Immature natural killer cell (primary cell): ENCODE measurements around the gene KATNAL2. TPM values are rescaled to one million over a fixed set of nuclear protein-coding genes. Genes with fewer than 3 reads are reported as not detected.
"Not testable (repeated sequence)": the region's sequence is repeated elsewhere in the genome, so short reads cannot be mapped to it uniquely, and the experiment has no call there.

Experiments used
- DNase-seq, 3 donors: peaks; one replicate each; pipeline ENCODE4 v3.0.0; 2022; ENCODE audit warnings: mixed read lengths in 1 of 3
- H3K27ac Mint-ChIP-seq, 6 donors: one replicate each; pipeline ENCODE4 v1.8.0; 2020; ENCODE audit warnings: mixed read lengths in 6 of 6, mild to moderate bottlenecking in 5 of 6, inconsistent platforms in 4 of 6, moderate library complexity in 3 of 6
- H3K27me3 Mint-ChIP-seq, 3 donors: one replicate each; pipeline ENCODE4 v1.8.0; 2020 to 2021; ENCODE audit warnings: low read depth in 3 of 3, mild to moderate bottlenecking in 3 of 3, mixed read lengths in 3 of 3, moderate library complexity in 3 of 3, inconsistent platforms in 1 of 3
- H3K36me3 Mint-ChIP-seq, 3 donors: one replicate each; pipeline ENCODE4 v1.8.0; 2020; ENCODE audit warnings: mixed read lengths in 3 of 3, inconsistent platforms in 2 of 3, mild to moderate bottlenecking in 2 of 3
- H3K4me1 Mint-ChIP-seq, 2 donors: one replicate each; pipeline ENCODE4 v1.8.0; 2020; ENCODE audit warnings: inconsistent platforms in 2 of 2, mild to moderate bottlenecking in 2 of 2, mixed read lengths in 2 of 2, moderate library complexity in 1 of 2
- H3K4me3 Mint-ChIP-seq, 5 donors: one replicate each; pipeline ENCODE4 v1.8.0; 2020; ENCODE audit warnings: mild to moderate bottlenecking in 5 of 5, mixed read lengths in 5 of 5, inconsistent platforms in 3 of 5, moderate library complexity in 3 of 5
- H3K9me3 Mint-ChIP-seq, 6 donors: one replicate each; pipeline ENCODE4 v1.8.0; 2020; ENCODE audit warnings: mild to moderate bottlenecking in 6 of 6, mixed read lengths in 6 of 6, inconsistent platforms in 4 of 6, moderate library complexity in 3 of 6
- polyA plus RNA-seq, 3 donors: library from polyadenylated mRNA; unstranded; fragments of 300-500 nt; fragmentation: Illumina TruSeq; gene quantifications; one replicate each; pipeline ENCODE4 v1.2.3, GENCODE V29; 2021

Gene KATNAL2
- polyA plus RNA-seq, 3 donors from 2014 or later = 0.08 TPM; not detected in 2

DNA sequence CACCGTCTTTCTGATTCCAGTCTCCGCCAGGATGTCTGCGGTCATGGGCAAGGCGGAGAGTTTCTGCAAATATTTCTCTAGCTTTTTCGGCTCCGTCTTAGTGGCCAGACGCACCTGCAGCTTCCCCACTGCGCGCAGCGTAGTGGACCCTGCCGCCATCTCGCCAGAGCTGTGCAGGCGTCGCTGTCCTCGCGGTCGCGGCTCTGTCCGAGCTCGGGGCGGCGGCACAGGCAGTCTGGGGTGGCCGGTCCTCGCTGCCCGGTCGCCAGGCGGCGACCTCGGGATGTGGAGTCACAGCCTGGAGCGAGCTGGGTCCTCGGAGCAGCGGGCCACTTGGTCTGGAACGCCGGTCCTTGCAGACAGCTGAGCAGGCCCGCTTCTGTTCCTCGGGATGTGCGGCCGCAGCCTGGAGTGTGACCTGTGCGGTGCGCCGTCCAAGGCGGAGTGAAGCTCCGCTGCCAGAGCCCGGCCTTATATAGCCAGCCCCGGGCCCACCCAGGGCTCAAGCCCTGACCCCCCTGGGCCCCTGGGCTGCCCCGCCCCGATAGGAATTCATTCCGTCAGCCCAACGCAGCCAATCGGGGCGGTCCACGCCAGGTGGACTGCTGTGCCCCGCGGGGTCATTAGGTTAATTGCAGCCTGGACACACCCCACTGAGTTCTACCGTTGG is 112.4 kb downstream of the KATNAL2 start:
- not testable (repeated sequence) for H3K4me1 Mint-ChIP-seq, DNase-seq, H3K27me3 Mint-ChIP-seq, H3K27ac Mint-ChIP-seq, H3K4me3 Mint-ChIP-seq, H3K36me3 Mint-ChIP-seq
- peaks cover 4 to 19% (median 11%) of the 10 kb centered on the region in 6 donors for H3K9me3 Mint-ChIP-seq

GRCh38 chr18:47030887-47031286 is 113.5 kb downstream of the KATNAL2 start:
- H3K27ac Mint-ChIP-seq, H3K4me3 Mint-ChIP-seq, H3K4me1 Mint-ChIP-seq, DNase-seq, H3K36me3 Mint-ChIP-seq, H3K27me3 Mint-ChIP-seq: not testable (repeated sequence)
- peaks cover 4 to 19% (median 11%) of the 10 kb centered on the region in 6 donors for H3K9me3 Mint-ChIP-seq

- no peak for DNase-seq
- Mint-ChIP-seq H3K4me3 (no peak overlapping the region), H3K4me1 (no peaks in the 10 kb centered on the region), H3K27me3 (peaks cover 0 to 3% (median 0%) of the 10 kb centered on the region in 3 donors), H3K27ac (no peak overlapping the region), H3K36me3 (peaks cover 0 to 4% (median 0%) of the 10 kb centered on the region in 3 donors), H3K9me3 (peaks cover 4 to 19% (median 13%) of the 10 kb centered on the region in 6 donors)
Observed at GRCh38 chr18:47032945-47033344, 115.5 kb downstream of the KATNAL2 start.

DNA sequence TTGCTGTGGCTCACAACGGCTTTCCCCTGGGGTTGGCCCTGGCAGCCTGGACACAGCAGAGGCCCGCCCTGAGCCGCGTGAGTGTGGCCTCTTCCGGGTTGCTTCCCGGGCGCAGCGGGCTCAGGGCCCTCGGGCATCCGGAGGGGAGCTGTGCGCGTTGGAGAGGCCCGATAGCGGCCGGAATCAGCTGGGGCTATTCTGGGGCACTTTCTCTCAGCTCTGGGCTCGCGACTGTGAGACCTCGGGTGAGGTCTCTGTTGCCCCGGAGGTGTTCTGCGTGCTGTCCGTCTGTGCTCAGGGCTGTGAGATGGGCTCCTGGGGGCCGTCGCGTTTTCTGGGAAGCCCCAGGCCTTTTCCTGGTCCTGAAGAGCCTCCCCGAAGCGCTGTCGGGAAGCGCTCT is 117.2 kb downstream of the KATNAL2 start:
- not testable (repeated sequence) for H3K36me3 Mint-ChIP-seq, H3K27me3 Mint-ChIP-seq, H3K4me1 Mint-ChIP-seq

GRCh38 chr18:47035156-47035671 is 117.8 kb downstream of the KATNAL2 start, which contains the start of gene ELOA2:
Gene ELOA2, minus strand, starts transcription at chr18:47035621. Its CDS starts 357 bp downstream, at chr18:47035264.
- no peak for DNase-seq
- no peak within 1 kb of the TSS for H3K27ac Mint-ChIP-seq
- no peaks in the 10 kb centered on the region for H3K4me1 Mint-ChIP-seq
- peaks cover 4 to 19% (median 13%) of the 10 kb centered on the region in 6 donors for H3K9me3 Mint-ChIP-seq
- H3K27me3 Mint-ChIP-seq = peaks cover 0 to 3% (median 2%) of the 10 kb centered on the region in 3 donors
- H3K36me3 Mint-ChIP-seq = peaks cover 0 to 4% (median 0%) of the 10 kb centered on the region in 3 donors
- no peak within 1 kb of the TSS for H3K4me3 Mint-ChIP-seq

More for the DNA sequence above, 117.2 kb downstream of the KATNAL2 start:
- H3K9me3 Mint-ChIP-seq = peaks cover 4 to 19% (median 13%) of the 10 kb centered on the region in 6 donors
- not testable (repeated sequence) for H3K27ac Mint-ChIP-seq, DNase-seq, H3K4me3 Mint-ChIP-seq

GRCh38 chr18:47036298-47036874 is 119.0 kb downstream of the KATNAL2 start:
- Mint-ChIP-seq H3K27me3 (peaks cover 0 to 7% (median 3%) of the 10 kb centered on the region in 3 donors), H3K9me3 (peaks cover 4 to 17% (median 11%) of the 10 kb centered on the region in 6 donors), H3K4me3 (no peak overlapping the region), H3K4me1 (no peaks in the 10 kb centered on the region), H3K36me3 (peaks cover 0 to 4% (median 0%) of the 10 kb centered on the region in 3 donors), H3K27ac (no peak overlapping the region)
- no peak for DNase-seq

- Mint-ChIP-seq H3K4me3 (no peak overlapping the region), H3K9me3 (peaks cover 0 to 11% (median 6%) of the 10 kb centered on the region in 6 donors), H3K4me1 (no peaks in the 10 kb centered on the region), H3K27ac (no peak overlapping the region), H3K36me3 (no peaks in the 10 kb centered on the region), H3K27me3 (peaks cover 0 to 7% (median 3%) of the 10 kb centered on the region in 3 donors)
- DNase-seq = no peak
Observed at GRCh38 chr18:47036927-47037578, 119.7 kb downstream of the KATNAL2 start.

- H3K27ac Mint-ChIP-seq = no peak overlapping the region
- no peaks in the 10 kb centered on the region for H3K36me3 Mint-ChIP-seq
- H3K4me1 Mint-ChIP-seq = no peaks in the 10 kb centered on the region
- H3K9me3 Mint-ChIP-seq = peaks cover 0 to 4% (median 0%) of the 10 kb centered on the region in 6 donors
- DNase-seq = no peak
- H3K4me3 Mint-ChIP-seq = no peak overlapping the region
- peaks cover 0 to 10% (median 3%) of the 10 kb centered on the region in 3 donors for H3K27me3 Mint-ChIP-seq
Observed at GRCh38 chr18:47040982-47041381, 123.6 kb downstream of the KATNAL2 start.

DNA sequence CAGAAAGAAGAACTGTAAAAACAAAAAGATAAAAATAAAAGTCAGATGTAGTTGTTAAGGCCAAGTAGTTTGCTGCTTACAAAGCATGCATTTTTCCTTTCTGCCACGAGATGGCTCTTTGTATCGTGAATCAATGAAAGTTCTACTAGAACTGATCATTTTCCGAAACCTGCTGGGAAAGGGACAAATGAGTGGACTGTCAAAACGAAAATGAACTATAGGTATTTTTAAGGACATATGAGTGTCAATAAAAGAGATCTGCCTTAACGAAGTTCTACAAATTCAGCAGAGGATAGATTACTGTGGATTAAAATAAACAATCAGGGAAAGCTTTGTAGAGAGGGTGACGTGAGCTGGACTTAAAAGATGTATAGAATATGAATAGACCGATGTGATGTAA is 133.1 kb downstream of the KATNAL2 start:
- no peaks in the 10 kb centered on the region for H3K9me3 Mint-ChIP-seq
- peaks cover 0 to 8% (median 1%) of the 10 kb centered on the region in 3 donors for H3K27me3 Mint-ChIP-seq
- H3K4me3 Mint-ChIP-seq = no peak overlapping the region
- H3K4me1 Mint-ChIP-seq = no peaks in the 10 kb centered on the region
- no peaks in the 10 kb centered on the region for H3K36me3 Mint-ChIP-seq
- peak in 2 of 3 donors; percentile 12 to 19 for DNase-seq
- no peak overlapping the region for H3K27ac Mint-ChIP-seq

DNA sequence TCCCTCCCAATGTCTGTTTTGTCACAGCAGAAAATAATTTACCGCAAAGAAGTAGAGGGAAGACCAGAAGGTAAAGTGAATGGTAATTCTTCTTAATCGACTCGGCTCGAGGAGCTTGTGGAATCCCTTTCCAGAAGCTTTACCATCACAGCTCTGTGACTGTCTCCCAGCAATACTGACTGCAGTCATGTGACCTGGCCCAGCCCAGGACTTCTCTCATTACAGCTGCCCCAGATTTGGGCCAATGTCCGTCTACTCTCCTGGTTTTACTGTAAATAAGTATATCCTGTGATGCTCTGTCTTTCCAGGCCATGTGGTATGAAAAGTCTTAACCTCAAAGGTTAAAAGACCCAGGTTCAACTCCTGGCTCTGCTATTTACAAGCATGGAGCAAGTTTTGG is 137.0 kb downstream of the KATNAL2 start:
- H3K27ac Mint-ChIP-seq = no peak overlapping the region
- DNase-seq = no peak
- no peaks in the 10 kb centered on the region for H3K4me1 Mint-ChIP-seq
- H3K27me3 Mint-ChIP-seq = peaks cover 0 to 7% (median 1%) of the 10 kb centered on the region in 3 donors
- no peaks in the 10 kb centered on the region for H3K9me3 Mint-ChIP-seq
- no peaks in the 10 kb centered on the region for H3K36me3 Mint-ChIP-seq
- H3K4me3 Mint-ChIP-seq = no peak overlapping the region

- no peak overlapping the region for H3K27ac Mint-ChIP-seq
- H3K4me3 Mint-ChIP-seq = no peak overlapping the region
- DNase-seq = no peak
- no peaks in the 10 kb centered on the region for H3K9me3 Mint-ChIP-seq
- peaks cover 0 to 4% (median 2%) of the 10 kb centered on the region in 3 donors for H3K27me3 Mint-ChIP-seq
- H3K4me1 Mint-ChIP-seq = no peaks in the 10 kb centered on the region
- H3K36me3 Mint-ChIP-seq = no peaks in the 10 kb centered on the region
Observed at GRCh38 chr18:47062471-47062870, 145.1 kb downstream of the KATNAL2 start.

- Mint-ChIP-seq H3K9me3 (no peaks in the 10 kb centered on the region), H3K4me1 (no peaks in the 10 kb centered on the region)
Observed at GRCh38 chr18:47063096-47063495, 145.7 kb downstream of the KATNAL2 start.

DNA sequence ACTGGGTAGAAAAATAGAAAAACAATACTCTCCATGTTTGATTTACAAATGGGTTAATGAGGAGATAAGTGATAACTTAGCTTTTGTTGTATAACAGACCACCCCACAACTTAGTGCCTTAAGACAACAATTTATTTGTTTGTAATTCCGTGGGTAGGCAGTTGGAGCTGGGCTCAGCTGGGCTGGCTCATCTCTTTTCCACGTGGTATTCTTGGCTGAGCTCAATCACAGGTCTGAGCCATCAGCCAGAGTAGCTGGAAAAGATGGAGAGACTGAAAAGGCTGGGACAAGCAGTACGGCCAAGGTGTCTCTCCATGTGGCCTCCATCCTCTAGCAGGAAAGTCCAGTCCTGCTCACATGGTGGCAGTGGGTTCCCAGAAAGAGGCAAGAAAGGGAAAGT is 150.2 kb downstream of the KATNAL2 start:
- H3K9me3 Mint-ChIP-seq = no peaks in the 10 kb centered on the region
- no peak for DNase-seq
- H3K27me3 Mint-ChIP-seq = peaks cover 2 to 9% (median 3%) of the 10 kb centered on the region in 3 donors
- H3K4me1 Mint-ChIP-seq = no peaks in the 10 kb centered on the region
- H3K4me3 Mint-ChIP-seq = no peak overlapping the region
- H3K27ac Mint-ChIP-seq = no peak overlapping the region
- no peaks in the 10 kb centered on the region for H3K36me3 Mint-ChIP-seq

More at GRCh38 chr18:47063096-47063495, 145.7 kb downstream of the KATNAL2 start:
- H3K4me3 Mint-ChIP-seq = no peak overlapping the region
- no peak overlapping the region for H3K27ac Mint-ChIP-seq
- H3K36me3 Mint-ChIP-seq = no peaks in the 10 kb centered on the region
- DNase-seq = no peak
- peaks cover 0 to 4% (median 2%) of the 10 kb centered on the region in 3 donors for H3K27me3 Mint-ChIP-seq
